AG10803 (cell line): ENCODE measurements around the gene FBXO21.
"Not testable (repeated sequence)": the region's sequence is repeated elsewhere in the genome, so short reads cannot be mapped to it uniquely, and the experiment has no call there.

ENCODE experiments used
- DNase-seq: peaks from one replicate; pipeline ENCODE4 v3.0.0; 2010; ENCODE audit warnings: low read depth
- H3K4me3 ChIP-seq: 2 replicates; pipeline ENCODE4 v1.5.1; 2011; ENCODE audit warnings: mild to moderate bottlenecking, low read length, control low read depth
- CTCF ChIP-seq: conservative IDR thresholded peaks from 2 replicates; pipeline ENCODE4 v1.5.1; 2011; ENCODE audit warnings: mild to moderate bottlenecking, low read length, control low read depth, inconsistent platforms

FBXO21 gene

GRCh38 chr12:117100251-117100650 is 90.0 kb downstream of the FBXO21 start:
- TF ChIP-seq CTCF: peak; percentile 34

GRCh38 chr12:117098361-117099217 is 91.7 kb downstream of the FBXO21 start:
- no peak overlapping the region for H3K4me3 ChIP-seq
- TF ChIP-seq CTCF: no peak
- DNase-seq: no peak

More at GRCh38 chr12:117100251-117100650, 90.0 kb downstream of the FBXO21 start:
- H3K4me3 ChIP-seq: no peak overlapping the region
- DNase-seq: no peak

GRCh38 chr12:117098024-117098360 is 92.3 kb downstream of the FBXO21 start:
- H3K4me3 ChIP-seq: no peak overlapping the region
- TF ChIP-seq CTCF: no peak
- no peak for DNase-seq

- no peak for TF ChIP-seq CTCF
These were observed 93.1 kb downstream of the FBXO21 start for GRCh38 chr12:117097159-117097558.

GRCh38 chr12:117096501-117097042 is 93.7 kb downstream of the FBXO21 start:
- TF ChIP-seq CTCF: no peak
- no peak overlapping the region for H3K4me3 ChIP-seq
- no peak for DNase-seq

More at GRCh38 chr12:117097159-117097558, 93.1 kb downstream of the FBXO21 start:
- H3K4me3 ChIP-seq: no peak overlapping the region
- DNase-seq: no peak

- not testable (repeated sequence) for DNase-seq, H3K4me3 ChIP-seq
These were observed 95.1 kb downstream of the FBXO21 start for GRCh38 chr12:117095191-117095590.

GRCh38 chr12:117093918-117094630 is 96.2 kb downstream of the FBXO21 start:
- no peak for DNase-seq
- no peak overlapping the region for H3K4me3 ChIP-seq
- TF ChIP-seq CTCF: no peak
